MCF 10A (cell line): ENCODE measurements around the gene GSDMA. TPM values are rescaled to one million over a fixed set of nuclear protein-coding genes. Genes with fewer than 3 reads are reported as not detected.

Experiments used
- BruUV-seq: library from RNA; stranded (reverse); fragments of 400-500 nt; replicated peaks from 2 replicates; lab custom pipeline; 2021; lab: Mats Ljungman, UMichigan
- CTCF ChIA-PET: fragments of 300-600 bp; sonication (Branson Sonifier 250); formaldehyde crosslinking; extraction: SDS; loops from one replicate; lab custom pipeline; 2021; ENCODE audit warnings: antibody characterized with exemption, inconsistent platforms; lab: Yijun Ruan, JAX
- POLR2A ChIA-PET: fragments of 300-600, 350-650 bp; sonication (Branson Sonifier 250); formaldehyde crosslinking; extraction: SDS; loops from one replicate; lab custom pipeline; 2020; ENCODE audit warnings: antibody characterized with exemption, inconsistent platforms; lab: Yijun Ruan, JAX
- DNase-seq: peaks from one replicate; pipeline ENCODE4 v3.0.0-alpha.2; 2018; ENCODE audit not compliant: unreplicated experiment
- H3K27ac Mint-ChIP-seq: one replicate; pipeline ENCODE4 v1.8.0; 2022; ENCODE audit warnings: mild to moderate bottlenecking, low read depth, mixed read lengths; ENCODE audit not compliant: unreplicated experiment
- H3K27me3 Mint-ChIP-seq: one replicate; pipeline ENCODE4 v1.8.0; 2022; ENCODE audit warnings: mixed read lengths; ENCODE audit not compliant: insufficient read depth, unreplicated experiment
- H3K36me3 Mint-ChIP-seq: one replicate; pipeline ENCODE4 v1.8.0; 2022; ENCODE audit warnings: mild to moderate bottlenecking, moderate library complexity, mixed read lengths; ENCODE audit not compliant: insufficient read depth, unreplicated experiment
- H3K4me1 Mint-ChIP-seq: one replicate; pipeline ENCODE4 v1.8.0; 2022; ENCODE audit warnings: mixed read lengths; ENCODE audit not compliant: insufficient read depth, unreplicated experiment
- H3K4me3 Mint-ChIP-seq: one replicate; pipeline ENCODE4 v1.8.0; 2022; ENCODE audit warnings: mild to moderate bottlenecking, moderate library complexity, mixed read lengths; ENCODE audit not compliant: unreplicated experiment
- H3K9me3 Mint-ChIP-seq: one replicate; pipeline ENCODE4 v1.8.0; 2022; ENCODE audit warnings: mixed read lengths; ENCODE audit not compliant: unreplicated experiment
- CTCF ChIP-seq: fragments of 200-600 bp; IDR thresholded peaks from one replicate; pipeline ENCODE4 v1.8.0; 2022; ENCODE audit warnings: antibody characterized with exemption, mild to moderate bottlenecking; ENCODE audit not compliant: unreplicated experiment
- intact Hi-C: fragments of 100-400 bp; cut with micrococcal nuclease; formaldehyde crosslinking; loops from 2 replicates; pipeline ENCODE4 v1.14.1; 2022
- total RNA-seq: library from RNA; stranded (reverse); gene quantifications from 2 replicates; pipeline ENCODE4 v1.2.3, GENCODE V29; 2022

GSDMA gene
- total RNA-seq, 1 experiment from 2014 or later: 0.77 TPM

- no peak for DNase-seq
- Mint-ChIP-seq H3K4me1 (peaks cover 6% of the 10 kb centered on the region), H3K27ac (no peak overlapping the region), H3K9me3 (no peaks in the 10 kb centered on the region), H3K4me3 (no peak overlapping the region), H3K27me3 (peaks cover 33% of the 10 kb centered on the region), H3K36me3 (no peaks in the 10 kb centered on the region)
- POLR2A ChIA-PET: no interaction called here
- no peak for TF ChIP-seq CTCF
- CTCF ChIA-PET: interaction anchor here (0.6 kb wide), 1 partner anchor 110 kb away, joined by 4 read pairs; no protein-coding TSS in a partner anchor
- no TSS peak for BruUV-seq
- intact Hi-C loops: no loop called here
Measured at GRCh38 chr17:39974433-39974832, 11.6 kb downstream of the GSDMA start.

GRCh38 chr17:39975801-39976200 lies 13.0 kb downstream of the GSDMA start:
- ChIA-PET CTCF (interaction anchor here (0.6 to 1.0 kb wide), 4 partner anchors 14 to 192 kb away, joined by 3 to 7 read pairs (median 3); no protein-coding TSS in a partner anchor), POLR2A (interaction anchor here (0.6 kb wide), 3 partner anchors 16 to 295 kb away, joined by 3 read pairs; no protein-coding TSS in a partner anchor)
- Mint-ChIP-seq H3K27ac (no peak overlapping the region), H3K4me3 (no peak overlapping the region), H3K9me3 (no peaks in the 10 kb centered on the region), H3K36me3 (no peaks in the 10 kb centered on the region), H3K4me1 (peaks cover 16% of the 10 kb centered on the region), H3K27me3 (peaks cover 20% of the 10 kb centered on the region)
- intact Hi-C loops: no loop called here
- no peak for DNase-seq
- no peak for TF ChIP-seq CTCF
- no TSS peak for BruUV-seq

GRCh38 chr17:39979016-39979670 lies 16.3 kb downstream of the GSDMA start:
- Mint-ChIP-seq H3K27me3 (no peaks in the 10 kb centered on the region), H3K9me3 (no peaks in the 10 kb centered on the region), H3K27ac (peak overlapping the region; percentile 98), H3K36me3 (peaks cover 15% of the 10 kb centered on the region), H3K4me1 (peaks cover 26% of the 10 kb centered on the region), H3K4me3 (peak overlapping the region; percentile 96)
- intact Hi-C loops: no loop called here
- ChIA-PET CTCF (interaction anchor here (0.6 to 5.8 kb wide), 15 partner anchors 15 to 431 kb away, joined by 3 to 69 read pairs (median 4); partner anchors contain the start of gene GSDMA), POLR2A (interaction anchor here (0.6 to 4.9 kb wide), 16 partner anchors 16 to 279 kb away, joined by 3 to 48 read pairs (median 8); partner anchors contain the start of genes ERBB2, GSDMA and NR1D1)
- TF ChIP-seq CTCF: no peak
- DNase-seq: no peak
- BruUV-seq: TSS peak; percentile 53

GRCh38 chr17:39979893-39980350 lies 17.1 kb downstream of the GSDMA start:
- intact Hi-C loops: loop anchor here (1.0 to 2.0 kb wide), 7 partner anchors 21 to 357 kb away; no protein-coding TSS in a partner anchor
- ChIA-PET CTCF (interaction anchor here (0.6 to 5.8 kb wide), 17 partner anchors 9 to 357 kb away, joined by 3 to 69 read pairs (median 4); partner anchors contain the start of gene GSDMA), POLR2A (interaction anchor here (0.5 to 4.9 kb wide), 43 partner anchors 11 to 1806 kb away, joined by 3 to 48 read pairs (median 4); partner anchors contain the start of genes CSF3, ERBB2, GSDMA and JUP)
- Mint-ChIP-seq H3K27ac (peak overlapping the region; percentile 98), H3K27me3 (no peaks in the 10 kb centered on the region), H3K4me1 (peaks cover 26% of the 10 kb centered on the region), H3K36me3 (peaks cover 22% of the 10 kb centered on the region), H3K4me3 (peak overlapping the region; percentile 96), H3K9me3 (no peaks in the 10 kb centered on the region)
- TF ChIP-seq CTCF: no peak
- DNase-seq: peak; percentile 30
- BruUV-seq: TSS peak; percentile 24
